Keratinocyte (primary cell): Measurements from ENCODE around the gene SHISA5. TPM values are rescaled to one million over a fixed set of nuclear protein-coding genes. Genes with fewer than 3 reads are reported as not detected.
A peak's percentile ranks its signal among the peaks of the same experiment; 100 is the strongest.

Source experiments
- DNase-seq: peaks from one replicate; pipeline ENCODE4 v3.0.0-alpha.2; 2011; ENCODE audit warnings: low read depth, missing footprints, low spot score
- FAIRE-seq: peaks from 2 replicates; lab custom pipeline; 2011; peaks lifted over from hg19 to GRCh38; lab: Jason Lieb, UNC
- H2AFZ ChIP-seq: 2 replicates; pipeline ENCODE4 v1.6.0; 2012; ENCODE audit warnings: low read length, control low read depth, inconsistent platforms; ENCODE audit not compliant: control insufficient read depth
- H3K27ac ChIP-seq: 2 replicates; pipeline ENCODE4 v1.5.1; 2011; ENCODE audit warnings: low read length; ENCODE audit not compliant: control insufficient read depth, insufficient read depth
- H3K27me3 ChIP-seq: 3 replicates; pipeline ENCODE4 v1.6.0; 2011; ENCODE audit warnings: low read length; ENCODE audit not compliant: control insufficient read depth, insufficient read depth; ENCODE audit errors: extremely low read depth
- H3K36me3 ChIP-seq, 2 experiments: 2 replicates in 1 of 2; 3 replicates in 1 of 2; pipeline ENCODE4 v1.5.1; 2011; ENCODE audit warnings: low read length in 2 of 2, mild to moderate bottlenecking in 1 of 2; ENCODE audit not compliant: control insufficient read depth in 2 of 2, insufficient read depth in 2 of 2; ENCODE audit errors: extremely low read depth in 1 of 2
- H3K4me1 ChIP-seq: 3 replicates; pipeline ENCODE4 v1.5.1; 2011; ENCODE audit warnings: low read length; ENCODE audit not compliant: control insufficient read depth, insufficient read depth; ENCODE audit errors: extremely low read depth
- H3K4me2 ChIP-seq: 3 replicates; pipeline ENCODE4 v1.6.0; 2011; ENCODE audit warnings: low read depth, low read length; ENCODE audit not compliant: control insufficient read depth, insufficient read depth; ENCODE audit errors: extremely low read depth
- H3K4me3 ChIP-seq, 3 experiments: fragments of 200-600 bp in 1 of 3; sonication (generic) in 1 of 3; 2 replicates in 2 of 3; 3 replicates in 1 of 3; pipeline ENCODE4 v1.5.1; 2011 to 2016; ENCODE audit warnings: low read length in 3 of 3, mild to moderate bottlenecking in 3 of 3, control low read depth in 2 of 3, inconsistent platforms in 1 of 3, low read depth in 1 of 3, mixed read lengths in 1 of 3, mixed run types in 1 of 3, moderate library complexity in 1 of 3; ENCODE audit not compliant: control insufficient read depth in 2 of 3, insufficient read depth in 2 of 3; ENCODE audit errors: extremely low read depth in 1 of 3
- H3K79me2 ChIP-seq: 2 replicates; pipeline ENCODE4 v1.6.0; 2012; ENCODE audit warnings: low read length; ENCODE audit not compliant: control insufficient read depth, insufficient read depth
- H3K9ac ChIP-seq: 3 replicates; pipeline ENCODE4 v1.6.0; 2011; ENCODE audit warnings: low read length; ENCODE audit not compliant: control insufficient read depth, insufficient read depth; ENCODE audit errors: extremely low read depth
- H3K9me1 ChIP-seq: 3 replicates; pipeline ENCODE4 v1.6.0; 2011; ENCODE audit warnings: low read length; ENCODE audit not compliant: control insufficient read depth, insufficient read depth; ENCODE audit errors: extremely low read depth
- H3K9me3 ChIP-seq: 2 replicates; pipeline ENCODE4 v1.5.1; 2012; ENCODE audit warnings: low read depth, low read length; ENCODE audit not compliant: control insufficient read depth
- H4K20me1 ChIP-seq: 3 replicates; pipeline ENCODE4 v1.6.0; 2011; ENCODE audit warnings: low read length; ENCODE audit not compliant: control insufficient read depth, insufficient read depth; ENCODE audit errors: extremely low read depth
- CTCF ChIP-seq, 3 experiments: IDR thresholded peaks in 1 of 3; conservative IDR thresholded peaks in 1 of 3; optimal IDR thresholded peaks in 1 of 3; 2 replicates in 2 of 3; 3 replicates in 1 of 3; pipeline versions ENCODE3 to v1.5.1; 2011; ENCODE audit warnings: low read length in 3 of 3, mild to moderate bottlenecking in 3 of 3, moderate library complexity in 2 of 3, control low read depth in 1 of 3, inconsistent platforms in 1 of 3; ENCODE audit not compliant: insufficient read depth in 2 of 3; ENCODE audit errors: extremely low read depth in 1 of 3
- EZH2 ChIP-seq: IDR thresholded peaks from one replicate; pipeline ENCODE4 v1.6.1; 2012; ENCODE audit warnings: inconsistent platforms, mild to moderate bottlenecking, low read length, moderate library complexity
- dilution Hi-C: fragments of 300-500 bp; cut with MboI; formaldehyde crosslinking; loops from one replicate; pipeline ENCODE4 v1.7.0; 2020; ENCODE audit warnings: low sequenced_read_pairs; ENCODE audit not compliant: extremely low pct_ligation_motif_present
- polyA plus RNA-seq, 5 experiments: library from polyadenylated mRNA; depleted of rRNA in 3 of 5; stranded (reverse) in 3 of 5; stranded (forward) in 1 of 5; unstranded in 1 of 5; fragments of >200 nt; gene quantifications; 1 replicate in 1 of 5; 2 replicates in 3 of 5; 3 replicates in 1 of 5; pipeline versions ENCODE4 v1.2.1 to v1.2.3, GENCODE V29; 2011 to 2012; ENCODE audit warnings: missing spikeins in 2 of 5, low read depth in 1 of 5, low replicate concordance in 1 of 5

SHISA5 gene
- polyA plus RNA-seq, 1 donor (not counting 4 experiments of a cell fraction or from before 2014, with no cell fraction given): 94.4 TPM

- no peak overlapping the region for H3K9ac ChIP-seq
- DNase-seq (no peak), FAIRE-seq (no peak)
- no peak overlapping the region for H3K4me2 ChIP-seq
- TF ChIP-seq EZH2 (no peak), CTCF (optimal IDR thresholded peaks at IDR 0.05 in 1 of 3, IDR thresholded peaks at IDR 0.05 in 1 of 3, conservative IDR thresholded peaks at IDR 0.05 in 1 of 3; ENCODE audit: extremely low read depth in 1 of 3, insufficient read depth in 2 of 3, low read length in 3 of 3) (no peak)
- no peaks in the 10 kb centered on the region for H3K9me1 ChIP-seq
- H3K27me3 ChIP-seq: no peaks in the 10 kb centered on the region
- no peak overlapping the region for H2AFZ ChIP-seq
- H3K79me2 ChIP-seq: no peaks in the 10 kb centered on the region
- H3K4me3 ChIP-seq: no peak overlapping the region
- H3K27ac ChIP-seq: no peak overlapping the region
- dilution Hi-C loops: no loop called here
- no peaks in the 10 kb centered on the region for H3K36me3 ChIP-seq
- H4K20me1 ChIP-seq: no peaks in the 10 kb centered on the region
- peaks cover 17% of the 10 kb centered on the region for H3K4me1 ChIP-seq
- no peaks in the 10 kb centered on the region for H3K9me3 ChIP-seq
These were observed 7.6 kb upstream of the SHISA5 start for GRCh38 chr3:48511551-48511950.

- H3K79me2 ChIP-seq: no peaks in the 10 kb centered on the region
These were observed 3.5 kb upstream of the SHISA5 start for GRCh38 chr3:48507256-48508061.

More at GRCh38 chr3:48507256-48508061, 3.5 kb upstream of the SHISA5 start:
- TF ChIP-seq CTCF (optimal IDR thresholded peaks at IDR 0.05 in 1 of 3, IDR thresholded peaks at IDR 0.05 in 1 of 3, conservative IDR thresholded peaks at IDR 0.05 in 1 of 3; ENCODE audit: extremely low read depth in 1 of 3, insufficient read depth in 2 of 3, low read length in 3 of 3): peak in 2 of 3 experiments; percentile 46 to 65
- TF ChIP-seq EZH2: no peak
- Histone ChIP-seq H3K27ac (peak overlapping the region; percentile 48), H3K27me3 (no peaks in the 10 kb centered on the region), H3K4me3 (peak overlapping the region in 1 of 3 experiments; percentile 5), H2AFZ (no peak overlapping the region), H4K20me1 (no peaks in the 10 kb centered on the region), H3K9me1 (no peaks in the 10 kb centered on the region), H3K9ac (peak overlapping the region; percentile 5), H3K9me3 (no peaks in the 10 kb centered on the region), H3K36me3 (no peaks in the 10 kb centered on the region), H3K4me2 (peak overlapping the region; percentile 33), H3K4me1 (peaks cover 28% of the 10 kb centered on the region)
- FAIRE-seq: peak; percentile 95
- peak; percentile 85 for DNase-seq
- dilution Hi-C loops: no loop called here
